CD4-positive, alpha-beta T cell (primary cell): ENCODE data around the gene TBX15. TPM values are rescaled to one million over a fixed set of nuclear protein-coding genes. Genes with fewer than 3 reads are reported as not detected.

Experiments
- ATAC-seq: fragments of 200-7000 bp; cut with Tn5 transposase; one replicate; pipeline ENCODE4 v1.10.0; 2022; ENCODE audit warnings: mild to moderate bottlenecking; ENCODE audit not compliant: poor library complexity
- CTCF ChIA-PET: fragments of 350-600 bp; sonication (Branson Sonifier 250); formaldehyde crosslinking; loops from one replicate; lab custom pipeline; 2021; ENCODE audit warnings: antibody characterized with exemption, inconsistent platforms; lab: Charles Lee
- POLR2A ChIA-PET: fragments of 350-600 bp; sonication (Branson Sonifier 250); formaldehyde crosslinking; loops from one replicate; lab custom pipeline; 2021; ENCODE audit warnings: antibody characterized with exemption, inconsistent platforms; lab: Charles Lee
- DNase-seq, 14 experiments: peaks; one replicate each; pipeline ENCODE4 v3.0.0-alpha.2; 2013 to 2020; ENCODE audit warnings: mixed read lengths in 2 of 14
- H3K27ac ChIP-seq, 2 donors: one replicate each; pipeline versions ENCODE4 v1.5.1 to v1.7.0; 2013; ENCODE audit warnings: low read length in 2 of 2, low read depth in 1 of 2, mild to moderate bottlenecking in 1 of 2
- H3K27me3 ChIP-seq, 2 experiments: 1 replicate in 1 of 2; 2 replicates in 1 of 2; pipeline versions ENCODE4 v1.6.1 to v1.7.0; 2013; ENCODE audit warnings: low read length in 2 of 2, control low read depth in 1 of 2, mild to moderate bottlenecking in 1 of 2, moderate library complexity in 1 of 2; ENCODE audit not compliant: insufficient read depth in 2 of 2, control insufficient read depth in 1 of 2
- H3K36me3 ChIP-seq: one replicate; pipeline ENCODE4 v1.6.1; 2013; ENCODE audit warnings: low read length, control low read depth; ENCODE audit not compliant: insufficient read depth
- H3K4me1 ChIP-seq: one replicate; pipeline ENCODE4 v1.6.1; 2013; ENCODE audit warnings: low read length, control low read depth; ENCODE audit not compliant: insufficient read depth
- H3K4me3 ChIP-seq: one replicate; pipeline ENCODE4 v1.5.1; 2013; ENCODE audit warnings: mild to moderate bottlenecking, low read length, moderate library complexity
- H3K9me3 ChIP-seq, 2 experiments: 1 replicate in 1 of 2; 2 replicates in 1 of 2; pipeline versions ENCODE4 v1.6.1 to v1.7.0; 2013; ENCODE audit warnings: low read length in 2 of 2, mild to moderate bottlenecking in 2 of 2, control low read depth in 1 of 2, moderate library complexity in 1 of 2; ENCODE audit not compliant: control insufficient read depth in 1 of 2, insufficient read depth in 1 of 2
- H3K27ac Mint-ChIP-seq: one replicate; pipeline ENCODE4 v1.8.0; 2020; ENCODE audit warnings: mixed read lengths
- H3K27me3 Mint-ChIP-seq: one replicate; pipeline ENCODE4 v1.8.0; 2021; ENCODE audit warnings: mixed read lengths
- H3K36me3 Mint-ChIP-seq: one replicate; pipeline ENCODE4 v1.8.0; 2021; ENCODE audit warnings: low read depth, mixed read lengths
- H3K4me1 Mint-ChIP-seq: one replicate; pipeline ENCODE4 v1.8.0; 2021; ENCODE audit warnings: low read depth, mixed read lengths
- H3K4me3 Mint-ChIP-seq: one replicate; pipeline ENCODE4 v1.8.0; 2020; ENCODE audit warnings: mild to moderate bottlenecking, mixed read lengths
- H3K9me3 Mint-ChIP-seq: one replicate; pipeline ENCODE4 v1.8.0; 2020; ENCODE audit warnings: mixed read lengths
- intact Hi-C, 2 experiments: fragments of 100-400 bp; cut with DNase I in 1 of 2; cut with micrococcal nuclease in 1 of 2; formaldehyde crosslinking; loops; one replicate each; pipeline versions ENCODE4 v1.15.1 to v1.9.0; 2023 to 2025; cut with DNase I, micrococcal nuclease
- total RNA-seq, 174 experiments: library from RNA in 2 of 174; stranded (reverse) in 2 of 174; gene quantifications; one replicate each; pipeline ENCODE4 v1.2.3 and lab custom pipeline; 2021 to 2026
- TF ChIP-seq, protein P1 (sequence below): fragments of 200-600 bp; IDR thresholded peaks from one replicate; pipeline ENCODE4 v1.8.0; 2022; ENCODE audit warnings: antibody characterized with exemption, mild to moderate bottlenecking

Gene TBX15
- total RNA-seq, 2 experiments from 2014 or later, result not detected

DNA sequence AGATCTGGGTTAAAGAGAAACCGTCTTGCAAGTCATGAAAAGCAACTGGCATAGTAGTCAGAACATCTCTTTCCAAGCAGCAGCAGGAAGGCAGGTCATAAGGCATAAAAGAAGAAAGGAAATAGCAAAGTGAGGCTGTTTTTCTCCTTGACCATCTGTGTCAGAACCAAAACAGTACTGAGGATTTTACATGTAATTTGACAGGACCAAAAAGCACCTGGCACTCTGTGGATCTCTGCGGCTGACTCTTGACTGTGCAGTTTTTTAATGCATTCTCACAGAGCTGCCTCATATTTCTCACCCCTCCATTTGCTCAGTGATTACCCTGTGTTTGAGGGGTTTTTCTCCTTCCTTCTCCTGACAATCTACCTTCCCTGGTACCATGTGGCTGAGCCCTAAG is 17.7 kb downstream of the TBX15 start:
- Histone ChIP-seq H3K27me3 (peaks cover 6 to 9% of the 10 kb centered on the region in 2 experiments), H3K4me1 (no peaks in the 10 kb centered on the region), H3K27ac (no peak overlapping the region), H3K4me3 (no peak overlapping the region), H3K36me3 (no peaks in the 10 kb centered on the region), H3K9me3 (no peaks in the 10 kb centered on the region)
- H3K4me1 Mint-ChIP-seq, result no peaks in the 10 kb centered on the region
- intact Hi-C loops, result no loop called here
- POLR2A ChIA-PET, result no interaction called here
- H3K27me3 Mint-ChIP-seq, result peaks cover 32% of the 10 kb centered on the region
- DNase-seq (no peak), ATAC-seq (no peak)
- TF ChIP-seq, protein P1, sequence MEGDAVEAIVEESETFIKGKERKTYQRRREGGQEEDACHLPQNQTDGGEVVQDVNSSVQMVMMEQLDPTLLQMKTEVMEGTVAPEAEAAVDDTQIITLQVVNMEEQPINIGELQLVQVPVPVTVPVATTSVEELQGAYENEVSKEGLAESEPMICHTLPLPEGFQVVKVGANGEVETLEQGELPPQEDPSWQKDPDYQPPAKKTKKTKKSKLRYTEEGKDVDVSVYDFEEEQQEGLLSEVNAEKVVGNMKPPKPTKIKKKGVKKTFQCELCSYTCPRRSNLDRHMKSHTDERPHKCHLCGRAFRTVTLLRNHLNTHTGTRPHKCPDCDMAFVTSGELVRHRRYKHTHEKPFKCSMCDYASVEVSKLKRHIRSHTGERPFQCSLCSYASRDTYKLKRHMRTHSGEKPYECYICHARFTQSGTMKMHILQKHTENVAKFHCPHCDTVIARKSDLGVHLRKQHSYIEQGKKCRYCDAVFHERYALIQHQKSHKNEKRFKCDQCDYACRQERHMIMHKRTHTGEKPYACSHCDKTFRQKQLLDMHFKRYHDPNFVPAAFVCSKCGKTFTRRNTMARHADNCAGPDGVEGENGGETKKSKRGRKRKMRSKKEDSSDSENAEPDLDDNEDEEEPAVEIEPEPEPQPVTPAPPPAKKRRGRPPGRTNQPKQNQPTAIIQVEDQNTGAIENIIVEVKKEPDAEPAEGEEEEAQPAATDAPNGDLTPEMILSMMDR, result no peak
- no peak overlapping the region for H3K27ac Mint-ChIP-seq
- H3K9me3 Mint-ChIP-seq, result no peaks in the 10 kb centered on the region
- no peak overlapping the region for H3K4me3 Mint-ChIP-seq
- CTCF ChIA-PET, result no interaction called here
- no peaks in the 10 kb centered on the region for H3K36me3 Mint-ChIP-seq

DNA sequence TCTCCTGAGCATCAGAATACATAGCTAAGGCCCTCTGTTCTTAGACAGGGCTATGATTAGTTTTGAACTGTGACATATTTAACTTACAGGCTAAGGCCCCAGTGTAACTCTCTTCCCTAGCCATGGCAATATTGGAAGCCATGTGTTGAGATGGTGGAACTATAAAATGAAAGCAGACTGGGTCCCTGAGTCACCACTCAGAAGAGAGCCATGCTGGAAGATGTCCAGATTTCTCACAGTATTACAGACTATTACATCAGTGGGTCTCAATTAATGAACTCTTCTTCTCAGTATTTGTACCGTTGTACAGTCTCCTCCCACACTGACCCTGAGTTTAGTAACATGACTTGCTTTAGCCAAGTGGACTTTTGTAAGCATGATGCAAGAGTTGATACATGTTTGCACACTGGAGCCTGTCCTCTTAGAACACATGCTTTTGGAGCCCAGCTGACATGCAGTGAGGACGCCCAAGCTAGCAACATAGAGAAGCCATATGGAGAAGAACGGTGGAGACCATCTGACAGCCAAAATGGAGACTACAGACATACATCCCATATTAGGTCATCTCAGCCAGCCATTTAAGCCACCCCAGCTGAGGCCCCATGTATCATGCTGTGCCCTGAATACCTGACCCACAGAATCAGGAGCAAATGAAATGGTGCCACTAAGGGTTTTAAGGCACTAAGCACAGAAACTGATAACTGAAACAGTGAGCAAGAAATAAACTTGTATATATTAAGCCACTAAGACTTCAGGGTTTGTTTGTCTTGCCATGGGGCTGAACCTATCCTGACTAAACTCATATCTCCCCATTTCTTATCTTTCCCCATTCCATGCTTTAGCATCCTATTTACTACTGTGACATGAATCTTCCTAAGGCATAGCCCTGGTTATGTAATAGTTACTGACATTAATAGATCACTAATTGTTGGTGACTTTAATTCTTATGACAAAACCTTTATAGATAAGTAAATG is 24.4 kb downstream of the TBX15 start:
- no peak overlapping the region for H3K27ac ChIP-seq
- peaks cover 0 to 6% of the 10 kb centered on the region in 2 experiments for H3K27me3 ChIP-seq
- intact Hi-C loops, result no loop called here
- Mint-ChIP-seq H3K27me3 (no peaks in the 10 kb centered on the region), H3K9me3 (no peaks in the 10 kb centered on the region), H3K4me1 (no peaks in the 10 kb centered on the region), H3K27ac (no peak overlapping the region), H3K36me3 (no peaks in the 10 kb centered on the region), H3K4me3 (no peak overlapping the region)
- no peaks in the 10 kb centered on the region for H3K4me1 ChIP-seq
- DNase-seq (no peak), ATAC-seq (no peak)
- ChIA-PET POLR2A (no interaction called here), CTCF (no interaction called here)
- H3K36me3 ChIP-seq, result no peaks in the 10 kb centered on the region
- no peak overlapping the region for H3K4me3 ChIP-seq
- TF ChIP-seq, protein P1, result no peak
- H3K9me3 ChIP-seq, result no peaks in the 10 kb centered on the region

DNA sequence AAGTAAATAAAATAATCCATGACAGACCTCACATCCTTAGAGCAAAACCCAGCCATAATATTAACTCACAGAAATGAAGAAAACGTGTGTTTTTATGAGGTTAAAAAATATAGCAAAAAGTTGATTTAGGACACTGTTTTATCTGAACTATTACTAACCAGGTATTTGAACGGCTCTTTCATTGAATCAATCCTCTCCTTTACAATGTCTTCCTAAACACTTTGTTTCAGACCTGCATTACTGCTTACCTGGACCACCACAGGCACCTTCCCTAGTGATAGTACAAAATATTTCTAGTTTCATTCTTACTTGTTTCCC is 25.0 kb downstream of the TBX15 start:
- CTCF ChIA-PET, result no interaction called here
- Histone ChIP-seq H3K4me1 (no peaks in the 10 kb centered on the region), H3K4me3 (no peak overlapping the region), H3K9me3 (no peaks in the 10 kb centered on the region), H3K27ac (no peak overlapping the region), H3K27me3 (peaks cover 0 to 6% of the 10 kb centered on the region in 2 experiments), H3K36me3 (no peaks in the 10 kb centered on the region)
- Mint-ChIP-seq H3K4me1 (no peaks in the 10 kb centered on the region), H3K9me3 (peaks cover 3% of the 10 kb centered on the region), H3K4me3 (no peak overlapping the region), H3K27me3 (no peaks in the 10 kb centered on the region), H3K27ac (no peak overlapping the region), H3K36me3 (no peaks in the 10 kb centered on the region)
- POLR2A ChIA-PET, result no interaction called here
- TF ChIP-seq, protein P1, result no peak
- ATAC-seq (no peak), DNase-seq (no peak)
- intact Hi-C loops, result no loop called here
